Measurements from ENCODE around the gene DEDD2.

The DEDD2 gene

DNA sequence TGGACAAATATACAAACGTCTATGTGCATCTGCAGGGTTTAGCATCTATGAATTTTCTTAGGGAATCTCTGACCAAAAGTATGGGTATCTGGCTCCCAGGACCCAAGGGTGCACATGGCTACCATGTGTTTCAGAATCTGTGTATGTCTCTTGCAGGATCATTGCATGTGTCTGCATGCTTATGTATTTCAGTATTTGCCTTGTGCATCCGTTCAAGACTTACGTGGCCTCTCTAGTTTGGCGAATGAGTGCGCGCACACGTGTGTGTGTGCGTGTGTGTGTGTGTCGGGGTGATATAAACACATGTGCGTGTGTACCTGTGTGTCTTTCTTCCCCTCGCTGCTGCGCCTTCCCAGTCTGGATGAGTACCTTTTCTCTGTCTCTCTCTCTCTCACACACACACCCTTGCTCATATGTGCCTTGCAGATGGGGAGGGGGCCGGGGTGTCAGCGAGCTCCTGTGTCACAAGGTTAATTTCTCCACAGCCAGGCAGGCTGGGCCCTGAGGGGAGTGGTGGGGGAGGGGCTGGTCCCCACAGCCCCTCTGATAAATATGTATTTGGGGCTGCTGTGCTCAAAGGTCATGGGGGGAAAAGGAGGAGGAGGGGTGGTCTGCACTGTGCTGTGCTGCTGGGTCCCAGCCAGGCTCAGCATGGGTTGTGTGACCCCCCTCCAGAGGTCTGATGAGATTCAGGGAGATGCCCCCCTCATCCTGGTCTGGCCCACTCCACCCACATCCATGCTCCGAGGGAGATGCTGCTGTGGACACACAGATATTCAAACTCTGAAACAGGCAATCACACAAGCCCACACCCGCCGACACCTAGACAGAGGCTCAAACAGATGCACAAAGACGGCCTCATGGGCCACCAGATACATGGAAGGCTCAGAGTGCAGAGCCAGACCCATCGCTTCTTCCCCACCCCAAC lies 47.7 kb downstream of the DEDD2 start:
- no peak overlapping the region for H2BK15ac ChIP-seq (replicated peaks; ENCODE audit: low read depth)
- DNase-seq = no peak
- H3K18ac ChIP-seq (ENCODE audit: low read length) = no peak overlapping the region
- no peaks in the 10 kb centered on the region for H3K79me1 ChIP-seq (ENCODE audit: low read length)
- no peak overlapping the region for H3K4ac ChIP-seq (ENCODE audit: low read depth, low read length)
- H3K4me2 ChIP-seq (ENCODE audit: low read length) = no peak overlapping the region
- no peak overlapping the region for H3K4me3 ChIP-seq (ENCODE audit: low read length)
- H3K56ac ChIP-seq (ENCODE audit: low read length) = no peak overlapping the region
- no peaks in the 10 kb centered on the region for H3K4me1 ChIP-seq (ENCODE audit: control insufficient read depth, low read depth, low read length)
- no peak overlapping the region for H2BK5ac ChIP-seq (ENCODE audit: low read length)
- no peak overlapping the region for H4K8ac ChIP-seq (ENCODE audit: low read depth, low read length)
- no CpG with 5 or more reads among the region's 19 CpGs for WGBS (ENCODE audit: extremely low coverage, insufficient coverage, low lambda C conversion rate)
- H4K5ac ChIP-seq (ENCODE audit: low read length) = no peak overlapping the region
- H3K9ac ChIP-seq (ENCODE audit: low read length) = no peak overlapping the region
- H2AK5ac ChIP-seq (ENCODE audit: low read length) = no peak overlapping the region
- H3K23ac ChIP-seq (ENCODE audit: low read length) = no peak overlapping the region
- H3K27ac ChIP-seq (ENCODE audit: low read depth, low read length) = no peak overlapping the region
- no peaks in the 10 kb centered on the region for H3K79me2 ChIP-seq (ENCODE audit: control insufficient read depth, insufficient read depth, low read length)
- no peaks in the 10 kb centered on the region for H3K36me3 ChIP-seq (ENCODE audit: control insufficient read depth, insufficient read depth, low read length)
- H3K27me3 ChIP-seq (ENCODE audit: insufficient read depth, low read length, poor library complexity) = peaks cover 1% of the 10 kb centered on the region
- no peak overlapping the region for H2BK120ac ChIP-seq (ENCODE audit: low read depth, low read length)

- Histone ChIP-seq H3K18ac (ENCODE audit: low read length) (no peak overlapping the region), H3K9ac (ENCODE audit: low read length) (no peak overlapping the region), H3K4me3 (ENCODE audit: low read length) (no peak overlapping the region), H3K4me1 (ENCODE audit: control insufficient read depth, low read depth, low read length) (no peaks in the 10 kb centered on the region), H4K8ac (ENCODE audit: low read depth, low read length) (no peak overlapping the region), H3K4me2 (ENCODE audit: low read length) (no peak overlapping the region), H3K23ac (ENCODE audit: low read length) (no peak overlapping the region), H3K79me1 (ENCODE audit: low read length) (no peaks in the 10 kb centered on the region), H3K27me3 (ENCODE audit: insufficient read depth, low read length, poor library complexity) (no peaks in the 10 kb centered on the region), H2BK120ac (ENCODE audit: low read depth, low read length) (no peak overlapping the region), H3K27ac (ENCODE audit: low read depth, low read length) (no peak overlapping the region), H2BK5ac (ENCODE audit: low read length) (no peak overlapping the region), H2AK5ac (ENCODE audit: low read length) (no peak overlapping the region), H3K36me3 (ENCODE audit: control insufficient read depth, insufficient read depth, low read length) (no peaks in the 10 kb centered on the region), H3K4ac (ENCODE audit: low read depth, low read length) (no peak overlapping the region), H3K56ac (ENCODE audit: low read length) (no peak overlapping the region), H2BK15ac (replicated peaks; ENCODE audit: low read depth) (no peak overlapping the region), H4K5ac (ENCODE audit: low read length) (no peak overlapping the region), H3K79me2 (ENCODE audit: control insufficient read depth, insufficient read depth, low read length) (no peaks in the 10 kb centered on the region)
- DNase-seq = no peak
- WGBS (ENCODE audit: extremely low coverage, insufficient coverage, low lambda C conversion rate) = no CpG with 5 or more reads among the region's 3 CpGs
Observed at GRCh38 chr19:42168206-42168605, 49.3 kb downstream of the DEDD2 start.

DNA sequence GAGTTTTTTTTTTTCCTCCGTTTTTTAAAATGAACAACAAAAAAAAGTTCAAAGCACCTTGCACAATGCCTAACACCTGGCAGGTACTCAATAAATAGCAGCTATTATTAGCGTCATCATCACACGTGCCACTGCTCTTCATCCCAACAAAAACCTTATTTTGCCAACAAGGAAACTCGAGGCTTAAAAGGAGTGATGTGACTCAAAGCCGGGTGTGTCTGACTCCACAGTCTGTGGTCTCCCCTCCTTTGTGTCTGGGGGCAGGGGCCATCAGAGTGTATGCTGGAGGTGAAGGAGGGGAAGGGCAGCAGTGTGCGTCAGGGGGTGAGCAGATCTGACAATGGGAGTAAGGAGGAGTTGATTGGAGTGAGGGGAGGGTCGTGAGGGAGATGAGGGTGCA lies 51.2 kb downstream of the DEDD2 start:
- Histone ChIP-seq H3K27me3 (ENCODE audit: insufficient read depth, low read length, poor library complexity) (no peaks in the 10 kb centered on the region), H3K27ac (ENCODE audit: low read depth, low read length) (no peak overlapping the region)

GRCh38 chr19:42165146-42165545 lies 52.3 kb downstream of the DEDD2 start:
- H3K9ac ChIP-seq (ENCODE audit: low read length) = no peak overlapping the region
- H3K18ac ChIP-seq (ENCODE audit: low read length) = no peak overlapping the region
- H3K4me3 ChIP-seq (ENCODE audit: low read length) = no peak overlapping the region
- DNase-seq = no peak
- H3K79me1 ChIP-seq (ENCODE audit: low read length) = no peaks in the 10 kb centered on the region
- no peak overlapping the region for H2BK15ac ChIP-seq (replicated peaks; ENCODE audit: low read depth)
- no peak overlapping the region for H2BK5ac ChIP-seq (ENCODE audit: low read length)
- no peak overlapping the region for H3K23ac ChIP-seq (ENCODE audit: low read length)
- H2BK120ac ChIP-seq (ENCODE audit: low read depth, low read length) = no peak overlapping the region
- H3K4ac ChIP-seq (ENCODE audit: low read depth, low read length) = no peak overlapping the region
- H3K79me2 ChIP-seq (ENCODE audit: control insufficient read depth, insufficient read depth, low read length) = no peaks in the 10 kb centered on the region
- no peak overlapping the region for H3K56ac ChIP-seq (ENCODE audit: low read length)
- H3K4me1 ChIP-seq (ENCODE audit: control insufficient read depth, low read depth, low read length) = no peaks in the 10 kb centered on the region
- no peak overlapping the region for H4K8ac ChIP-seq (ENCODE audit: low read depth, low read length)
- no peak overlapping the region for H2AK5ac ChIP-seq (ENCODE audit: low read length)
- no peak overlapping the region for H4K5ac ChIP-seq (ENCODE audit: low read length)
- H3K27me3 ChIP-seq (ENCODE audit: insufficient read depth, low read length, poor library complexity) = no peaks in the 10 kb centered on the region
- H3K27ac ChIP-seq (ENCODE audit: low read depth, low read length) = no peak overlapping the region
- no CpG with 5 or more reads among the region's 2 CpGs for WGBS (ENCODE audit: extremely low coverage, insufficient coverage, low lambda C conversion rate)
- no peaks in the 10 kb centered on the region for H3K36me3 ChIP-seq (ENCODE audit: control insufficient read depth, insufficient read depth, low read length)
- no peak overlapping the region for H3K4me2 ChIP-seq (ENCODE audit: low read length)

More for the DNA sequence above, 51.2 kb downstream of the DEDD2 start:
- no peak overlapping the region for H3K4me2 ChIP-seq (ENCODE audit: low read length)
- no peak for DNase-seq
- H3K23ac ChIP-seq (ENCODE audit: low read length) = no peak overlapping the region
- H3K79me1 ChIP-seq (ENCODE audit: low read length) = no peaks in the 10 kb centered on the region
- no peak overlapping the region for H3K18ac ChIP-seq (ENCODE audit: low read length)
- no peak overlapping the region for H3K56ac ChIP-seq (ENCODE audit: low read length)
- H3K4ac ChIP-seq (ENCODE audit: low read depth, low read length) = no peak overlapping the region
- no peaks in the 10 kb centered on the region for H3K79me2 ChIP-seq (ENCODE audit: control insufficient read depth, insufficient read depth, low read length)
- H3K4me1 ChIP-seq (ENCODE audit: control insufficient read depth, low read depth, low read length) = no peaks in the 10 kb centered on the region
- WGBS (ENCODE audit: extremely low coverage, insufficient coverage, low lambda C conversion rate) = no CpG with 5 or more reads among the region's 7 CpGs
- no peak overlapping the region for H4K5ac ChIP-seq (ENCODE audit: low read length)
- no peak overlapping the region for H2BK120ac ChIP-seq (ENCODE audit: low read depth, low read length)
- H4K8ac ChIP-seq (ENCODE audit: low read depth, low read length) = no peak overlapping the region
- H2AK5ac ChIP-seq (ENCODE audit: low read length) = no peak overlapping the region
- H2BK5ac ChIP-seq (ENCODE audit: low read length) = no peak overlapping the region
- no peaks in the 10 kb centered on the region for H3K36me3 ChIP-seq (ENCODE audit: control insufficient read depth, insufficient read depth, low read length)
- no peak overlapping the region for H3K9ac ChIP-seq (ENCODE audit: low read length)
- H2BK15ac ChIP-seq (replicated peaks; ENCODE audit: low read depth) = no peak overlapping the region
- H3K4me3 ChIP-seq (ENCODE audit: low read length) = no peak overlapping the region

GRCh38 chr19:42161616-42162263 lies 55.7 kb downstream of the DEDD2 start:
- Histone ChIP-seq H3K27me3 (ENCODE audit: insufficient read depth, low read length, poor library complexity) (no peaks in the 10 kb centered on the region), H4K8ac (ENCODE audit: low read depth, low read length) (no peak overlapping the region), H3K4me1 (ENCODE audit: control insufficient read depth, low read depth, low read length) (no peaks in the 10 kb centered on the region), H3K56ac (ENCODE audit: low read length) (no peak overlapping the region), H3K4me3 (ENCODE audit: low read length) (no peak overlapping the region), H3K36me3 (ENCODE audit: control insufficient read depth, insufficient read depth, low read length) (no peaks in the 10 kb centered on the region), H3K9ac (ENCODE audit: low read length) (no peak overlapping the region), H3K4me2 (ENCODE audit: low read length) (no peak overlapping the region), H3K4ac (ENCODE audit: low read depth, low read length) (no peak overlapping the region), H3K23ac (ENCODE audit: low read length) (no peak overlapping the region), H2BK120ac (ENCODE audit: low read depth, low read length) (no peak overlapping the region), H2AK5ac (ENCODE audit: low read length) (no peak overlapping the region), H2BK15ac (replicated peaks; ENCODE audit: low read depth) (no peak overlapping the region), H4K5ac (ENCODE audit: low read length) (no peak overlapping the region), H2BK5ac (ENCODE audit: low read length) (no peak overlapping the region), H3K18ac (ENCODE audit: low read length) (no peak overlapping the region), H3K79me2 (ENCODE audit: control insufficient read depth, insufficient read depth, low read length) (no peaks in the 10 kb centered on the region), H3K79me1 (ENCODE audit: low read length) (no peaks in the 10 kb centered on the region), H3K27ac (ENCODE audit: low read depth, low read length) (no peak overlapping the region)
- no peak for DNase-seq
- WGBS (ENCODE audit: extremely low coverage, insufficient coverage, low lambda C conversion rate) = no CpG with 5 or more reads among the region's 21 CpGs

Measured in mesendoderm (in vitro differentiated cells).